COLO829 (cell line): ENCODE measurements around the gene MTA1.

ENCODE experiments used
- DNase-seq: peaks from one replicate; pipeline ENCODE4 v3.0.0; 2012; ENCODE audit warnings: low spot score

MTA1 gene

DNA sequence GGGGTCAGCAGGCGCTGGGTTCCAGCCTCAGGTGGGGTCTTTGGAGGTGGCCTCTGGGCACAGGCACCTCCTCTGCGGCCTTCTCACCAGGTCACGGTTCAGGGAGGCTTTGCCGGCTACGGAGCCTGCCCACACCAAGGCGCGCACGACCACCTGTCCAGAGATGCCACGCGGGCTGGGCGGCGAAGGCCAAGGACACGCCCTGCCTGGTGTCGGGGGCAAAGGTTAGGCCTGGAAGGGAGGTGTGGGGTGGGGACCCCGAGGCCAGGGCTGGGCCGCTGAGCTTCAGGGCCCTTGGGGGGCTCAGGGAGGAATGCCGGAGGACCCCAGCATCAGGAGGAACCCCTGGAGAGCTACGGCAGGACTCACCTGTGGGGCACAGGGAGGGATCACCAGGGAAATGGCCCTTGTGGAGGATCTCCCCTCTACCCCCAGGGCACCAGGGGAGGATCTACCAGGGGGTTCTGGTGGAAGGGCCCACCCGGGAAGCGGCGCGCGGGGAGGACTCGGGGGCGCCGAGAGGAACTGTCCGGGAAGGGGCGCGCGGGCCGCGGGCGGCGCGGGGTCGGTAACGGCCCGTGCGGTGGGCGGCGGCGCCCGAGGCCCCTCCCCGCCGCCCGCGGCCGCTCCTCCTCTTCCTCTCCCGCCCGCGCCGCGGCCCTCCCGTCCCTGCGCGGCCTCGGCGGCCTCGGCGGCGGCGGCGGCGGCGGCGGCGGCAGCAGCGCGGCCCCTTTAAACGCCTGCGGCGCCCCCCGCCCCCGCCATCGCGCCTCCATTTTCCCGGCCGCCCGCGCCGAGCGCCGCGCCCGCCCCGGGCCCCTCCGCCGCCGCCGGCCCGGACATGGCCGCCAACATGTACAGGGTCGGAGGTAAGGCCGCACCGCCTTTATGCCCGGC lies at the start of gene MTA1:
TSS of gene MTA1 (plus strand) at position 633 of the 897 bp plus-strand sequence. CDS start at position 842, 209 bp downstream.
- peak; percentile 29 for DNase-seq

DNA sequence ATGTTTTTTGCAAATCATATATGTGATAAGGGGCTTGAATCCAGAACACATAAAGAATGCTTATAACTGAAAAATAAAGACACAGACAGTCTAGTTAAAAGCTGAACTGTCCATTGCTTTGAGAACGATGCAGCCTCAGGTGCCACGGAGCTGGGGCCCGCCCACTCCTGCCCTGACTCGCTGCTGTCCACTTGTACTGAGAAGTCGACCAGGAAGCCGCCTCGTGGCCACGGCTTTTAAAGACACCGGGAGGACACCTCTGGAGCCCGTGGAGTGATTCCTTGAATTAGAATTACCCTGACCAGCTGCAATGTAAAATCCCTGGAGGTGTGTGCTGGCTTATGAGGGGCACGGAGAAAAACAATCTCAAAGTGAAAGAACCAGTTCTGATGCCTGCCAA lies 45.2 kb upstream of the MTA1 start:
- DNase-seq, result no peak

DNA sequence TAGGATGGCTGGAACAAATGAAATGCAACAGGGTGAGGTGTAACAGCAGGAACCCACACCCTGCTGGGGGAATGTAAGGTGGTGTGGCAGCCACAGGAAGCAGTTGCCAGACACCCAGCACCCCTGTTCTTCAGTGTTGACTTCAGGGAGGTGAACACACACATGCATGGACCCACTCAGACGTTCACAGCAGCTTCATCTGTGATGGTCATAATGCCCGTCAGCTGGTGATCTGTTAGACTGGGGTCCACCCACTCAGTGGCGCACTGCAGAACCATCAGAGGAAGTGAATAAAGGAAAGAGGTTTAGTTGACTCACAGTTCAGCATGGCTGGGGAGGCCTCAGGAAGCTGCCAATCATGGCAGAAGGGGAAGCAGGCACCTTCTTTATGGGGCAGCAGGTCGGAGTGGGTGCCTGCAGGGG lies 44.0 kb upstream of the MTA1 start:
- no peak for DNase-seq

DNA sequence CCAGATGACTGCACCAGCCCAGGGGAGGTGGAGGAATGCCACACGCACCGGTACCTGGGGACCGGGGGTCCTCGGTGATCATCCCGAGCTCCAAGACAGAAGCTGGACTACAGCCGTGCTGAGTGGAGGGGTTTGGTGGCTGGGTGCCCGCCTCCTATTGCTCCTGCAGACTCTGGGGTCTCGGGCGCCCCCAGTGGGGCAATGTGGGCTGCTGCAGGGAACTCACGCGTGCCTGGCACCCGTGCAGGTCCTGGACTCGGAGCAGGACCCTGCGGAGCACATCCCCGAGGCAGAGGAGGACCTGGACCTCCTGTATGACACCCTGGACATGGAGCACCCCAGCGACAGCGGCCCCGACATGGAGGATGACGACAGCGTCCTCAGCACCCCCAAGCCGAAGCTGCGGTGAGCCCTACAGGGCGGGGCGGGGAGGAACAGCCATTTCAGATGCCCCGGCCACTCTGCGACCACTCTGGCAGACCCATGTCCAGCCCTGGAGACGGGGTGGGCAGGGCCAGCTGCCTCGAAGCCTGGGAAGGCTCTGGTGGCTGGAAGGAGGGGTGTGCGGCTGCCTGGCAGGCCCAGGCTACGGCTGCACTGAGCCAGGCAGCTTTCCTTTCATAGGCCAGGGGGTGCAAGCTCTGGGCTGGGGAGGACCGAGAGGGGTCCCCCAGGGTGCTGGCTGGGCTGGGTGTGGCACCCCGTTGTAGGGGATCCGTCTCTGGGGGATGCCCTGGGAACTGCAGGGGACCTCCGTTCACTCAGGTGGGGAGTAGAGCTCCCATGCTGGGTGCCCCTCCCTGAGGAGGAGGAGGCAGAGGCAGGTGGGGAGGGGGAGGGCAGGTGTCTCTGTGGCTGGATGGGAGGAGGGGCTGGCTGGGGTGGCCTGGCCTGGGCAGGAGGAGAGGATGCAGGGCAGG lies 42.8 kb upstream of the MTA1 start:
- no peak for DNase-seq

DNA sequence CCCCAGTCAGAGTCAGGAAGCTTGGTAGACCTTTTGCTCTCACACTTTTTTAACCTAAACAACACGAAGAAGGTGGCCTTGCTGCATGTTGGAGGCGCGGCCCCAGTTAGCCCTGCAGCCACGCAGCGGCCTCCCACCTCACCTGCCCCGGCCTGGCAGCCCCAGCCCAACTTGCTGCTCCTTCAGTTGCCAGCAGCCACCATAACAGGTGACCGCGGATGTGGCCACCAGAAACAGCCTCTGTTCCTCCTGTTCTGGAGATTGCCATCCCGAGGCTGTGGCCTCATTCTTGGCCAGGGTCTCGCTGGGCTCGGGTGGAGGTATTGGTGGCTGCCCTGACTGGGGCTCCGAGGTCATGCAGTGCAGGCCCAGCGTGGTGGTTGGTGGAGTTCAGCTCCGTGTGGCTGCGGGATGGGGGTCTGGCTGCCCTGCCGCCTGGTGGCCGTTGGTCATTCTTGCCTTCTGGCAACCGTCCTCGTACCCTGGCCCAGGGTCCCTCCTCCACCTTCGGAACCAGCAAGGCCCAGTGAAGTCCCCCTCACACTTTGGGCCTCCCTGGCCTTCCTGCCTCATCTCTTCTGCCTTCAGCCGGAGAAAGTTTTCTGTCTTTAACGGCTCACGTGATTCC lies 42.0 kb upstream of the MTA1 start:
- no peak for DNase-seq

DNA sequence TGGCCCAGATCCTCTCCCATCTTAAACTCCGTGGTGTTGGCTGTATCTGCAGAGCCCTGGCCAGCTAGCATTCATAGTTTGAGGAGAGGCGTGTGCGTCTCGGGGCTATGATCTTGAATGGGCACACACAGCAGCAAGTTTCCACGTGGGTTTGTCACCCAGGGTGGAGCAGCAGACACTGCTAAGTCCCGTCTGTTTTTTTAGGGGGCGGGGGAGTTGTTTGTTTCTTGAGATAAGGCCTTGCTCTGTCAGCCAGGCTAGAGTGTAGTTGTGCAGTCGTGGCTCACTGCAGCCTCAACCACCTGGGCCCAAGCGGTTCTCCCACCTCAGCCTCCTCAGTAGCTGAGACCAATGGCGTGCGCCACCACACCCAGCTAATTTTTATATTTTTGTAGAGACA lies 41.4 kb upstream of the MTA1 start:
- no peak for DNase-seq

DNA sequence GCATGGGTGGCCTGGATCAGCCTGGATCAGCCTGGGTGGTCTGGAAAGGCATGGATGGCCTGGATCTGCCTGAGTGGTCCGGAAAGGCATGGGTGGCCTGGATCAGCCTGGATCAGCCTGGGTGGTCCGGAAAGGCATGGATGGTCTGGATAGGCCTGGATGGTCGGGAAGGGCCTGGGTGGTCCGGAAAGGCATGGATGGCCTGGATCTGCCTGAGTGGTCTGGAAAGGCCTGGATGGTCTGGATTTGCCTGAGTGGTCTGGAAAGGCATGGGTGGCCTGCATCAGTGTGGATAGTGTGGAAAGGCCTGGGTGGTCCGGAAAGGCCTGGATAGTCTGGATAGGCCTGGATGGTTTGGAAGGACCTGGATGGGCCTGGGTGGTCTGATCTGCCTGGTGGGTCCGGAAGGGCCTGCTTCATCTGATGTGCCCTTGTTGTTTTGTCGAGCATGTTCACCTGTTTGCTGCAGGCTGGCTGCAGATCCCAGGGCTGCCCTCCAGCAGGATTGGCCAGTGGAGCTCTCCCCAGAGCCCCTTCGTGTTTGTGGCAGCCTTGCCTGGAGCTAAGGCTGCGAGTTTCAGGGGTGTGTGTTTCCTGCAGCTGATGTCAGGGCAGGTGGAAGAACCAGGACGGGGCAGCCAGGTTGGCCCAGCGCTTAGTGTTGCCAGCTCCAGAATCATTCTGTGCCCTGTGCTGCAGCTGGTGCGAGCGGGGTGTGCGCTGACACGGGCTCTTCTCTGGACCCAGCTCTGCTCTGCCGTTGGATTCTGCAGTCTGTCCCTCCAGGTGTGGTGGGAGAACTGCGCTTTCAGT lies 40.5 kb upstream of the MTA1 start:
- DNase-seq, result no peak

DNA sequence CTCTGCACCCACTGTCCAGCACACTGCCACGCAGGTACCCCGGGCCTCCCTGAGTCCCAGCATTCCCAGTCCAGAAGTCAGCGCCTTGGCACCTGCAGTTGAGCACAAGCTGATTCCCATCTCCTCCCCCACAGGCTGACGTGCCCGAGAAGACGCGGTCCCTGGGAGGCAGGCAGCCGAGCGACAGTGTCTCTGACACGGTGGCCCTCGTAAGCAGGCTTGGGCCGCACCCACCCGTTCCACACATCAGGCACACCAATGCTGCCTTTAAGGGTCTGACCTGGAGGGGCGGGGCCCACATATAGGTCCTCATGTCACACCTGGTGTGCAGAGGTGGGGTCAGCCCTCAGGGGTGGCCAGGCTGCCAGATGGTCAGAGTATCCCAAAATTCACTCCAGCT lies 39.7 kb upstream of the MTA1 start:
- DNase-seq, result no peak

DNA sequence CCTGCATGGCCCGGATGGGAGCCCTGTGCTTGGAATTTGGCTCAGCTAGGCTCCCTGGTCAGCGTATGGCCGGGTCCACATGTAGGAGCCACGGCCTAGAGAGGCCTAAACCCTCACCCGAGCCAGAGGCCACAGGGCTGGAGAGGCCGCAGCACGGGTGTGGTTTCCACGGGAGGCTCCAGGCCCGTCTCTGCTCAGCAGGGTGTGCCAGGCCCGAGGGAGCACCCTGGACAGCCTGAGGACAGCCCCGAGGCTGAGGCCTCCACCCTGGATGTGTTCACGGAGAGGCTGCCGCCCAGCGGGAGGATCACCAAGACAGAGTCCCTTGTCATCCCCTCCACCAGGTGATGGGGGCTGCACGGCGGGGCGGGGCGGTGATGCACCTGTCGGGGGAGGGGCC lies 38.9 kb upstream of the MTA1 start:
- DNase-seq, result no peak

DNA sequence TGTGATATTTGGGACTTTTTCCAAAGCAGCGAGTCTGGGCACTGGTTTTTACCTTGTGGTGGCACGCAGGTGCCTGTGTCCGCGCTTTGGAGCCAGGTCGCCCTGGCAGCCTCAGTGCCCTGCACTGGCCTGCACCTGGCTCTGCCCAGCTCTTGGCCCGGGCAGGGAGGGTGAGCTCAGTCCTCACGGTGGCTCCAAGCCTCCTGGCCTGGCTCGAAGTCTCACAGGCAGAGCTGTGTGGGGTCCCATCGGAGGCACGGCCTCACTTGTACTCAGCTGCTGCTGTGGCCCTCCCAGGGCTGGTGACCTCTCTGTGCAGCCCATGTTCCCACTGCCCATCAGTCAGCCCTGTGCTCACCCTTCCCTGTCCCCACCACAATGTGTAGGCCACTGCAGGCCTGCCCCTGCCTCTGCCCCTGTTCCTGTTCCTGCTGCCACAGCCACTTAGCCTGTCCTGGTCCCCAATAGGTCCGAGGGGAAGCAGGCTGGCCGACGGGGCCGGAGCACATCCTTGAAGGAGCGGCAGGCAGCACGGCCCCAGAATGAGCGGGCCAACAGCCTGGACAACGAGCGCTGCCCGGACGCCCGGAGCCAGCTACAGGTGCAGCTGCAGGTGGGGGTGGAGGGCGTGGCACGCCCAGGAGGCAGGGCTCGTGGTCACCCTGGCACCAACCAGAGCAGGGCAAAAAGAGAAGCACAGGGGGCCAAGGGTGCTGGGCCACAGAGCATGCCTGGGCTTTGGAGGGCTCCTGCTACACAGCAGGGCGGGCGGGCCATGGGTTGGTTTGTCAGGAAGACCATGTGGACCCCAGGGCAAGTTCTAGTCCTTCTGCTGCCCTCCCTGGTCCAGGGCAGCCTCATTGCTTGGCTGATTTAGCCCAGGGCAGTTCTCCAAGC lies 37.9 kb upstream of the MTA1 start:
- no peak for DNase-seq

DNA sequence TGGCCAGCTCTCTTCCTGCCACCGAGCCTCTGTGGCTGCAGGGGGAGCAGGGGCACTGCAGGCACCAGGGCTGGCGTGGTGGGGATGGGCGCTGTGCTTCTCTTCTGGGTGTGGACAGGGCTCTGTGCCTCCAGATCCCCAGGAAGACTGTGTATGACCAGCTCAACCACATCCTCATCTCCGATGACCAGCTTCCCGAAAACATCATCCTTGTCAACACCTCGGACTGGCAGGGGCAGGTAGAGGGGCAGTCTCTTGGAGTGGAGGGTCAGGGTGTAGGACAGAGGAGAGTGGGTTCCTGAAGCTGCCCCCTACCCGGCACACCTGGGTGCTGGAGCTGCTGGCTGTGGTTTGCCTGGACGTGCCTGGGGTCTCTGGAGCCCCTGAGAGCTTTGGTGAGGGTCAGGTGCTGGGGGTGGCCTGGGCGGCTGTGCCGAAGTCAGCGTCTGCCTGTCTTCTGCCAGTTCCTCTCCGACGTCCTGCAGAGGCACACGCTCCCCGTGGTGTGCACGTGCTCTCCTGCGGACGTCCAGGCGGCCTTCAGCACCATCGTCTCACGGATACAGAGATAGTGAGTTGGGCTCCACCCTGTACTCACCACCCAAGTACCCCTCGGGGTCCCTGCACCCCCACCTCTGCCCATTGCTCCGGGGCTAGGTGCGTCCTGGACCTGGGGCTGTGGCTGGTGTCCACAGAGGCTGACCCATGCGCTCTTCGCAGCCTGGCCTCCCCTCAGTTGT lies 37.1 kb upstream of the MTA1 start:
- DNase-seq, result no peak

DNA sequence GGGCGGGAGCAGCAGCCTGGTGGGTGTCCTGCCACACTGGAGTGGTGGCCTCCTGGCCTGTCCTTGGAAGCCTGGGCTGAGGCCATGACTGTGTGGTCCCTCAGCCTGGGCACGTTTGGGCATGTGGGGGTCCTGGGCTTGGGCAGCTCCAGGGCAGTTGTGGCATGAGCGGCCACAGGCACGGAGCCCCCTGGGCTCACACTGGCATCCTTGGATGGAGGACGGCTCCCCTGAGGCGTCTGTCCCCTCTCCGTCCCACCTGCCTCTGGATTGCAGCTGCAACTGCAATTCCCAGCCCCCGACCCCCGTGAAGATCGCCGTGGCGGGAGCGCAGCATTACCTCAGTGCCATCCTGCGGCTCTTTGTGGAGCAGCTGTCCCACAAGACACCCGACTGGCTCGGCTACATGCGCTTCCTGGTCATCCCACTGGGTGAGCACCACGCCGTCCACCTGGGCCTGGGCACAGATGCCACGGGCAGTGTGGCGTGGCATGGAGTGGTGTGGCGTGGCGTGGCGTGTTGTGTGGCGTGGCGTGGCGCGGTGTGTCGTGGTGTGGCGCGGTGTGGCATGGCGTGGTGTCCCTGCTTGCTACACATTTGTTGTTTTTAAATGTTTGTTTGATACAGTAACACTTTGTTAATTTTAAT lies 36.4 kb upstream of the MTA1 start:
- DNase-seq, result no peak

DNA sequence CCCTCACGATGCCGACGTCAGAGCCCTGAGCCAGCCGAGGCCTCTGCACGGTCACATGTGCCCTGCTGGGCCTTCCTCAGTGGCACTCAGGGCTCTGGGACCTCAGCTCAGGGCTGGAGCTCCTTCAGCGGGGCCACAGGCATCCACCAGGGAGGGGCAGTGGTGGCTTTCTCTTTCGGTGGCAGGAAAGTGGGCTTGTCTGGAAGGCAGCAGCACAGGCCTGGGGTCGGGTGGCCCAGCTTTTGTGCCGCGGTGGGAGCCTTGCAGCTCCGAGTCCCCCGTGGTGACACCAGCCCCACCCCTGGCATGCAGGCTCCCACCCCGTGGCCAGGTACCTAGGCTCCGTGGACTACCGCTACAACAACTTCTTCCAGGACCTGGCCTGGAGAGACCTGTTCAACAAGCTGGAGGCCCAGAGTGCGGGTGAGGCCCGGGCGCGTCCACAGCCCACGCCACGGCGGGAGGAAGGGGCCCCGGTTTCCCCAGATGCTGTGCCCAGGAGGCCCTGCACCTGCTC lies 35.5 kb upstream of the MTA1 start:
- no peak for DNase-seq

DNA sequence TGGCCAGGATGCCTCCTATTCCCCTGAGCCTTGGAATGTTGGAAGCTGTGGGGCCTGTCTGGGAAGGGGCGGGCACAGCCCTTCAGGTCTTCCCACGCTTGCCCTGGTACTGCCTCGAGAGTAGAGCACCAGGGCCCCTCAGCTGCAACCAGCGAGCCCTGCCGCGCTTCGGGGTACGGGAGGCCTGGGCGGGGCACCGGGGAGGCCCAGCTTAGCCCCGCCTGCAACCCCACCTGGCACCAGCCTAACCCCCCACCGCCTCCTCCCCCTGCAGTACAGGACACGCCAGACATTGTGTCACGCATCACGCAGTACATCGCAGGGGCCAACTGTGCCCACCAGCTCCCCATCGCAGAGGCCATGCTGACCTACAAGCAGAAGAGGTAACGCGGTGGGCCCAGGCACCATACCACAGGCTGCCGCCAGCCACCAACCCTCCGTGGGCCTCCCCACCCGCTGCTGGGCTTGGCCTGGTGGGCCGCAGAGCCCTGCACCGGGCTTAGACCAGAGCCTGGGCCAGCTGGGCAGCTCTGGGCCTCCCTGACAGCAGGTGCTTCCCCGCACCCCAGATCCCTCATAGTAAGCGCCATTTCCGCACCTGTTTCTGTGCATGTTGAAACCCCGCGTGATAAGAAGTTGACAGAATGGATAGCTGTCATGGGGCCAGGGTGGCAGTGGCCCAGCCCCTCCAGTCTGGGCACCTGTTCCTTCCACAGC lies 34.9 kb upstream of the MTA1 start:
- no peak for DNase-seq

DNA sequence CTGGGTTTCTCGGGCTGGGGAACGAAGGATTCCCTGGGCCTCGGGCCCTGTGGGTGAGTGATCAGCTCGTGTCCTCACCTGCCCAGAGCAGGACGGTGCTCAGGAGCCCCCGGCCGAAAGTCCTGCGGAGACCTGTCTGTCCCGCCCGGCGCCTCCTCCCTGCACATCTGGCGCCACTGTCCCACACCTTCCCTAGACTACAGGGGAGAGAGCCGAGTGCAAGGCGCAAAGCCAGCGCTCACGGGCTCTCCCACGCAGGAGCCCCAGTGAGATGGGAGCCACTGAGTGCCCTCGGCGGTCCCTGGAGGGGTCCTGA lies 34.3 kb upstream of the MTA1 start:
- no peak for DNase-seq

DNA sequence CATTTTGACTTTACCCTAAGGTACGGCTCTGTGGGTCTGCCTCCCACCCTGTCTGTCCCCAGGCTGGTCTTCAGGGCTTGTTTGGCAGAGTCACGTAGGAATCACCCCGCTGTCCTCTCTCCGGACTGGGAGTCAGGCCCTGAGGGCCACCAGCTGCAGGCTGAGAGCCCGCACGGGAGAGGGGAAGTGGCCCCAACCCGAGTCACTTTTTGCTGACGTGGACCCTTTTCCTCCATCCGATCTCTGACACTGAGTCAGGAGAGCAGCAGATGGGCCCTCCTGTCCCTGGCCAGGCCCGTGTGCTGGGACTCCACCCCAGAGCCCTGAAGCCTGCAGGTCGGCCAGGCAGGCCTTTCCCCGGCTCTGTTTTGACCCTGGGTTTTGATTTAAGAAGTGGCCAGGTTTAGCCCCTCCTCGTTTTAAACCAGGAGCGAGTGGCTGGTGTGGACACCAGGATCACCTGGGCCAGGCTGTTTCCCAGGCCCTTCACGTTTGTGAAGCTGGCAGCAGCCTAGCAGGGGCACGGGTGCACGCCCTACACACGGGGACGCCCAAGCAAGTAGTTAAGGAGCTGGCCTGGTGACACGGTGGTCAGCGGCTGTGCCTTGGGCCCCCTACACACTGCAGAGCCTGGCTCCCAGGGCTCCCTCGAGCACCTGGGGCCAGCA lies 33.8 kb upstream of the MTA1 start:
- no peak for DNase-seq

DNA sequence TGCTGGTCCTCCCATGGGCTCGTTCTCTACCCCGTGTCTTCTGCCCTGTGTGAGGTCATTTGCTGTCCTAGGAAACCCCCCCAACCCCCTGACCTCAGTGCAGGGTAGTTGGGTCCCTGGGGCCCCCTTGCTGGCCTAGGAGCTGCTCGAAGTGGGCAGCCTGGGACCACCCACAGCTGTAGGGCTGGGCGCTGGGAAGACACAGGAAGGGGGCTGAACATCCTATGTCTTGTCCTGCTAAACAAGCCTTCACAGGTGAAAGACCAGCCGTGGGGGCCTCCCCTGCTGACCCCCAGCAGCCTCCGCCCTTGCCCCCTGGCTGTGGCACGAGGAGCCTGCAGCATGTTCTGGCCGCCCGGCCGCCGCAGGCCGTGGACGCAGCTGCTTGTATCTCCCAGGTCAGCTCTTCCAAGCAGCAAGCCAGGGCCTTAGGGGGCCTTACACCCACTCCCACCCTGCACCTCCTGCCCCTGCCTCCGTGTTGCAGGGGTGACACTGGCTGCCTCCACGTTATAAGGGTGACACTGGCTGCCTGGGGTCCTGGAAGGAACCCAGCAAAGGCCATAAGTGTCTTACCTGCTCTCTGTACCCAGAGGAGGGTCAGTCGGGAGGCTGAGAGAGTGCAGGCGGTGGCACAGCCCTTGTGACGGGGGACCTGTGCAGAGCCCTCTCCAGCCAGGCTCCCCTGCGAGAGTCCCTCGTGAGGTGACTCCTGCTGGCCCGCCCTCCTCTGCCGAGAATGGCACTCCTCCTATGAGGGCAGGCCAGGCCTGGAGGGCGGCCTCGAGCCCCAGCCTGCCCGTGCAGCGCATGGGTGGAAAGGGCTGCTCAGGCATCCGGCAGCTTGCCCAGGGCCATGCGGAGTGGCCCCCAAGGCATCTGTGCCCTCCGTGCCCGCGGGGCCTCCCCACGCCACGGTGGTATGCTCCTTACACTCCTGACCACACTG lies 32.8 kb upstream of the MTA1 start:
- DNase-seq, result no peak
